DND-41 (cell line): ENCODE measurements around the gene HAPLN3.
A peak's percentile ranks its signal among the peaks of the same experiment; 100 is the strongest.

Experiments used
- ATAC-seq: fragments of 200-7000 bp; cut with Tn5 transposase; 3 replicates; pipeline ENCODE4 v1.9.1; 2021; ENCODE audit warnings: low read depth; ENCODE audit not compliant: insufficient read depth
- DNase-seq: peaks from one replicate; pipeline ENCODE4 v3.0.0-alpha.2; 2020
- H2AFZ ChIP-seq: 2 replicates; pipeline ENCODE4 v1.6.0; 2012; ENCODE audit warnings: low read depth, low read length
- H3K27ac ChIP-seq: 2 replicates; pipeline ENCODE4 v1.5.1; 2012; ENCODE audit warnings: low read length, inconsistent platforms
- H3K27me3 ChIP-seq: fragments of 200-600 bp; sonication (generic); 2 replicates; pipeline ENCODE4 v1.6.0; 2012; ENCODE audit warnings: low read length, mild to moderate bottlenecking, inconsistent platforms; ENCODE audit not compliant: insufficient read depth, poor library complexity
- H3K36me3 ChIP-seq: 2 replicates; pipeline ENCODE4 v1.5.1; 2012; ENCODE audit warnings: low read length, inconsistent platforms; ENCODE audit not compliant: insufficient read depth
- H3K4me1 ChIP-seq: 2 replicates; pipeline ENCODE4 v1.5.1; 2012; ENCODE audit warnings: mild to moderate bottlenecking, low read length; ENCODE audit not compliant: insufficient read depth
- H3K4me2 ChIP-seq: 2 replicates; pipeline ENCODE4 v1.6.0; 2012; ENCODE audit warnings: mild to moderate bottlenecking, moderate library complexity, low read length, inconsistent platforms; ENCODE audit not compliant: insufficient read depth
- H3K4me3 ChIP-seq, 2 experiments: fragments of 200-600 bp in 1 of 2; shearing (Covaris generic) in 1 of 2; 2 replicates each; pipeline ENCODE4 v1.5.1; 2012 to 2016; ENCODE audit warnings: inconsistent platforms in 2 of 2, low read length in 2 of 2, mild to moderate bottlenecking in 2 of 2, low read depth in 1 of 2, moderate library complexity in 1 of 2
- H3K79me2 ChIP-seq: 2 replicates; pipeline ENCODE4 v1.6.0; 2012; ENCODE audit warnings: low read length, inconsistent platforms; ENCODE audit not compliant: insufficient read depth
- H3K9ac ChIP-seq: 2 replicates; pipeline ENCODE4 v1.6.0; 2012; ENCODE audit warnings: low read depth, mild to moderate bottlenecking, inconsistent platforms, low read length, moderate library complexity
- H3K9me3 ChIP-seq: 2 replicates; pipeline ENCODE4 v1.5.1; 2012; ENCODE audit warnings: low read length, moderate library complexity, mild to moderate bottlenecking, inconsistent platforms; ENCODE audit not compliant: insufficient read depth, severe bottlenecking
- H4K20me1 ChIP-seq: 2 replicates; pipeline ENCODE4 v1.6.0; 2012; ENCODE audit warnings: low read length; ENCODE audit not compliant: insufficient read depth
- CTCF ChIP-seq: IDR thresholded peaks from 2 replicates; pipeline ENCODE4 v1.5.1; 2012; ENCODE audit warnings: borderline replicate concordance, low read length, moderate library complexity, mild to moderate bottlenecking; ENCODE audit not compliant: poor library complexity, severe bottlenecking; ENCODE audit errors: extremely low read depth
- EZH2 ChIP-seq: IDR thresholded peaks from 3 replicates; pipeline ENCODE4 v1.6.1; 2012; ENCODE audit warnings: borderline replicate concordance, low read depth, mild to moderate bottlenecking, moderate library complexity, low read length, inconsistent platforms; ENCODE audit not compliant: severe bottlenecking

Gene HAPLN3

GRCh38 chr15:88899251-88899650 is 3.9 kb upstream of the HAPLN3 start:
- peaks cover 3% of the 10 kb centered on the region; the same call in 1 of the 2 replicates for H3K79me2 ChIP-seq
- H3K4me1 ChIP-seq, result peaks cover 28% of the 10 kb centered on the region
- H3K27ac ChIP-seq, result no peak overlapping the region
- peaks cover 60% of the 10 kb centered on the region for H3K36me3 ChIP-seq
- H3K4me2 ChIP-seq, result no peak overlapping the region
- no peaks in the 10 kb centered on the region for H3K9me3 ChIP-seq
- ATAC-seq (no peak), DNase-seq (no peak)
- H3K4me3 ChIP-seq, result no peak overlapping the region
- H4K20me1 ChIP-seq, result peaks cover 32% of the 10 kb centered on the region
- H3K27me3 ChIP-seq, result no peaks in the 10 kb centered on the region
- H3K9ac ChIP-seq, result no peak overlapping the region
- TF ChIP-seq EZH2 (no peak), CTCF (no peak)
- no peak overlapping the region for H2AFZ ChIP-seq

GRCh38 chr15:88898736-88899135 is 3.4 kb upstream of the HAPLN3 start:
- no peak overlapping the region for H3K4me2 ChIP-seq
- ATAC-seq (no peak), DNase-seq (no peak)
- no peak overlapping the region for H3K27ac ChIP-seq
- H2AFZ ChIP-seq, result no peak overlapping the region
- H3K9me3 ChIP-seq, result no peaks in the 10 kb centered on the region
- TF ChIP-seq CTCF, result no peak
- TF ChIP-seq EZH2, result no peak
- no peak overlapping the region for H3K9ac ChIP-seq
- peaks cover 27% of the 10 kb centered on the region for H4K20me1 ChIP-seq
- no peaks in the 10 kb centered on the region for H3K27me3 ChIP-seq
- H3K4me3 ChIP-seq, result no peak overlapping the region
- peaks cover 28% of the 10 kb centered on the region for H3K4me1 ChIP-seq
- H3K79me2 ChIP-seq, result no peaks in the 10 kb centered on the region
- peaks cover 55% of the 10 kb centered on the region for H3K36me3 ChIP-seq

- peak; percentile 89 for DNase-seq
- H4K20me1 ChIP-seq, result peaks cover 21% of the 10 kb centered on the region
- peak; percentile 98 for ATAC-seq
Observed at GRCh38 chr15:88897456-88898194, 2.3 kb upstream of the HAPLN3 start.

More at GRCh38 chr15:88897456-88898194, 2.3 kb upstream of the HAPLN3 start:
- H3K36me3 ChIP-seq, result peaks cover 43% of the 10 kb centered on the region
- no peak overlapping the region for H3K9ac ChIP-seq
- H3K79me2 ChIP-seq, result no peaks in the 10 kb centered on the region
- H3K4me3 ChIP-seq, result peak overlapping the region in 1 of 2 experiments; percentile 26; a peak in 1 of 4 replicates
- no peak overlapping the region for H3K27ac ChIP-seq
- no peaks in the 10 kb centered on the region for H3K27me3 ChIP-seq
- H2AFZ ChIP-seq, result no peak overlapping the region
- H3K4me1 ChIP-seq, result peaks cover 28% of the 10 kb centered on the region
- TF ChIP-seq EZH2 (no peak), CTCF (peak; percentile 65)
- peak overlapping the region; percentile 47; the same call in 1 of the 2 replicates for H3K4me2 ChIP-seq
- H3K9me3 ChIP-seq, result no peaks in the 10 kb centered on the region
